ENCODE measurements around the gene TIMM13.

The TIMM13 gene

GRCh38 chr19:2376784-2377519, 50.4 kb downstream of the TIMM13 start:
- no peak for DNase-seq

All from hematopoietic multipotent progenitor cell treated with erythropoietin and hydrocortisone succinate and interleukin-3 and kit ligand, for 6 days (in vitro differentiated cells).